ENCODE results near the gene HSD17B14. TPM values are rescaled to one million over a fixed set of nuclear protein-coding genes. Genes with fewer than 3 reads are reported as not detected.
"Not testable (repeated sequence)": the region's sequence is repeated elsewhere in the genome, so short reads cannot be mapped to it uniquely, and the experiment has no call there.

HSD17B14 gene
- total RNA-seq, 3 donors from 2014 or later, result 2.4 to 10.1 (median 2.4) TPM

GRCh38 chr19:48872884-48873475, 36.7 kb upstream of the HSD17B14 start:
- intact Hi-C loops (cut with DNase I, micrococcal nuclease), result loop anchor here in 1 of 2 donors (10.0 kb wide), 1 partner anchor 92 kb away; the partner anchor contains the start of gene FTL
- ATAC-seq, result peak; percentile 76
- Histone ChIP-seq H3K36me3 (ENCODE audit: low read depth) (no peaks in the 10 kb centered on the region), H3K4me3 (peak overlapping the region; percentile 87), H3K4me1 (ENCODE audit: low read depth) (peaks cover 37% of the 10 kb centered on the region), H3K9me3 (no peaks in the 10 kb centered on the region)
- TF ChIP-seq, protein P1, sequence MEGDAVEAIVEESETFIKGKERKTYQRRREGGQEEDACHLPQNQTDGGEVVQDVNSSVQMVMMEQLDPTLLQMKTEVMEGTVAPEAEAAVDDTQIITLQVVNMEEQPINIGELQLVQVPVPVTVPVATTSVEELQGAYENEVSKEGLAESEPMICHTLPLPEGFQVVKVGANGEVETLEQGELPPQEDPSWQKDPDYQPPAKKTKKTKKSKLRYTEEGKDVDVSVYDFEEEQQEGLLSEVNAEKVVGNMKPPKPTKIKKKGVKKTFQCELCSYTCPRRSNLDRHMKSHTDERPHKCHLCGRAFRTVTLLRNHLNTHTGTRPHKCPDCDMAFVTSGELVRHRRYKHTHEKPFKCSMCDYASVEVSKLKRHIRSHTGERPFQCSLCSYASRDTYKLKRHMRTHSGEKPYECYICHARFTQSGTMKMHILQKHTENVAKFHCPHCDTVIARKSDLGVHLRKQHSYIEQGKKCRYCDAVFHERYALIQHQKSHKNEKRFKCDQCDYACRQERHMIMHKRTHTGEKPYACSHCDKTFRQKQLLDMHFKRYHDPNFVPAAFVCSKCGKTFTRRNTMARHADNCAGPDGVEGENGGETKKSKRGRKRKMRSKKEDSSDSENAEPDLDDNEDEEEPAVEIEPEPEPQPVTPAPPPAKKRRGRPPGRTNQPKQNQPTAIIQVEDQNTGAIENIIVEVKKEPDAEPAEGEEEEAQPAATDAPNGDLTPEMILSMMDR (IDR thresholded peaks at IDR 0.05), result no peak
- peak; percentile 78 to 93 (median 87) for DNase-seq

DNA sequence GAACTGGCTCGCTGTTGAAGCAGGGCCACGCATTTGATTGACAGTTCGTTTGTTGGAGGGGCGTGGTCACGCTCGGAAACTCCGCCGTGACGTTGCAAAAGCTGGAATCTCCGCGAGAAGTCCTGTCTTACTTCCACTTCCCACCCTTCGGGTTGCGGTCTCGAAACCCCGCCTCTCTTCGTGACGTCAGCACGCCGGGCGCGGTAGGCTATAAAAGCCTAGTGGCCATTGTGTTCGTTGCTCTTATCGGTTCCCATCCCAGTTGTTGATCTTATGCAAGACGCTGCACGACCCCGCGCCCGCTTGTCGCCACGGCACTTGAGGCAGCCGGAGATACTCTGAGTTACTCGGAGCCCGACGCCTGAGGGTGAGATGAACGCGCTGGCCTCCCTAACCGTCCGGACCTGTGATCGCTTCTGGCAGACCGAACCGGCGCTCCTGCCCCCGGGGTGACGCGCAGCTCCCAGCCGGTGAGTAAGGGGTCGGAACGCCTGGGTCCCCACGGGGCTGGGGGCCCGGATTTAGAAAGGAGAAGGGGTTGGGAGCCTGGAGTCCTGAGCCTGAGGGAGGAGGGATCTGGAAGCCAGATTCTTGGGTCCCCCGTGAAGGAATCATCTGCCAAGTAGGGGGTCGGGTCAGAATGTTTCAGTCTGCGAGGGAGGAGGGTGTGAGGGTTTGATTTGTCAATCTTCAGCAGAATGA, 36.0 kb upstream of the HSD17B14 start, which contains the start of gene PPP1R15A:
PPP1R15A (plus strand) TSS at position 240 of the 702 bp plus-strand sequence. CDS start 813 bp downstream, outside the sequence.
- ATAC-seq, result peak; percentile 78
- intact Hi-C loops (cut with DNase I, micrococcal nuclease), result loop anchor here in 1 of 2 donors (10.0 kb wide), 1 partner anchor 92 kb away; the partner anchor contains the start of gene FTL

DNA sequence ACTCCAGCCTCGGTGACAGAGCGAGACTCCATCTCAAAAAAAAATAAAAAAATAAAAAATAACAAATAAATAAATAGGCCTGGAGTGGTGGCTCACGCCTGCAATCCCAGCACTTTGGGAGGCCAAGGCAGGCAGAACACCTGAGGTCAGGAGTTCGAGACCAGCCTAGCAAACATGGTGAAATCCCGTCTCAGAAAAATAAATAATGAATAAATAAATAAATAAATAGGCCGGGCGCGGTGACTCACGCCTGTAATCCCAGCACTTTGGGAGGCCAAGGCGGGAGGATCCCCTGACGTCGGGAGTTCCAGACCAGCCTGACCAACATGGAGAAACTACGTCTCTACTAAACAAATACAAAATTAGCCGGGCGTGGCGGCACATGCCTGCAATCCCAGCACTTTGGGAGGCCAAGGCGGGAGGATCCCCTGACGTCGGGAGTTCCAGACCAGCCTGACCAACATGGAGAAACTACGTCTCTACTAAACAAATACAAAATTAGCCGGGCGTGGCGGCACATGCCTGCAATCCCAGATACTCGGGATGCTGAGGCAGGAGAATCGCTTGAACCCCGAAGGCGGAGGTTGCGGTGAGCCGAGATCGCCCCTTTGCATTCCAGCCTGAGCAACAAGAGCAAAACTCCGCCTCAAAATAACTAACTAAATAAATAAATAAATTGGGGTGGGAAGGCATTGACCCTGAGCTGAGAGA, 35.3 kb upstream of the HSD17B14 start:
- intact Hi-C loops (cut with DNase I, micrococcal nuclease), result loop anchor here in 1 of 2 donors (10.0 kb wide), 1 partner anchor 93 kb away; the partner anchor contains the start of gene FTL
- ATAC-seq; H3K36me3 ChIP-seq (ENCODE audit: low read depth); H3K9me3 ChIP-seq: not testable (repeated sequence)
- DNase-seq, result peak in 1 of 3 donors; percentile 38
- H3K4me3 ChIP-seq, result peak overlapping the region; percentile 87
- H3K4me1 ChIP-seq (ENCODE audit: low read depth), result peaks cover 42% of the 10 kb centered on the region

More for the DNA sequence above, 36.0 kb upstream of the HSD17B14 start, which contains the start of gene PPP1R15A:
- no peaks in the 10 kb centered on the region for H3K36me3 ChIP-seq (ENCODE audit: low read depth)
- TF ChIP-seq, protein P1 (IDR thresholded peaks at IDR 0.05), result no peak
- no peaks in the 10 kb centered on the region for H3K9me3 ChIP-seq
- peak within 1 kb of the TSS; percentile 87 for H3K4me3 ChIP-seq
- H3K4me1 ChIP-seq (ENCODE audit: low read depth), result peaks cover 37% of the 10 kb centered on the region
- DNase-seq, result peak; percentile 98 to 100 (median 99)

DNA sequence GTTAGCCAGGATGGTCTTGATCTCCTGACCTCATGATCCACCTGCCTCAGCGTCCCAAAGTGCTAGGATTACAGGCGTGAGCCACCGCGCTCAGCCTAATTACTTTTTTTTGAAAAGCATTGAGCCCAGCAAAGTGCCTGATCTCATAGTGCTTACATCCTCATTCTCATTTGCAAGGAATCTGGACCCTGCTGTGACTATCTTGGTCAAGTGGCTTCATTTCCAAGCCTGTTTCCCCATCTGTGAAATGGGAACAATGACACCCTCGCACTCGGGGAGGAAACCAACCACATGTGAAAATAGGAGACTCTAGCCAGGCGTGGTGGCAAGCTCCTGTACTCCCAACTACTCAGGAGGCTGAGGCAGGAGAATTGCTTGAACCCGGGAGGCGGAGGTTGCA, 33.8 kb upstream of the HSD17B14 start:
- intact Hi-C loops (cut with DNase I, micrococcal nuclease), result loop anchor here in 1 of 2 donors (10.0 kb wide), 1 partner anchor 95 kb away; the partner anchor contains the start of gene FTL
- peaks cover 26% of the 10 kb centered on the region for H3K4me1 ChIP-seq (ENCODE audit: low read depth)

DNA sequence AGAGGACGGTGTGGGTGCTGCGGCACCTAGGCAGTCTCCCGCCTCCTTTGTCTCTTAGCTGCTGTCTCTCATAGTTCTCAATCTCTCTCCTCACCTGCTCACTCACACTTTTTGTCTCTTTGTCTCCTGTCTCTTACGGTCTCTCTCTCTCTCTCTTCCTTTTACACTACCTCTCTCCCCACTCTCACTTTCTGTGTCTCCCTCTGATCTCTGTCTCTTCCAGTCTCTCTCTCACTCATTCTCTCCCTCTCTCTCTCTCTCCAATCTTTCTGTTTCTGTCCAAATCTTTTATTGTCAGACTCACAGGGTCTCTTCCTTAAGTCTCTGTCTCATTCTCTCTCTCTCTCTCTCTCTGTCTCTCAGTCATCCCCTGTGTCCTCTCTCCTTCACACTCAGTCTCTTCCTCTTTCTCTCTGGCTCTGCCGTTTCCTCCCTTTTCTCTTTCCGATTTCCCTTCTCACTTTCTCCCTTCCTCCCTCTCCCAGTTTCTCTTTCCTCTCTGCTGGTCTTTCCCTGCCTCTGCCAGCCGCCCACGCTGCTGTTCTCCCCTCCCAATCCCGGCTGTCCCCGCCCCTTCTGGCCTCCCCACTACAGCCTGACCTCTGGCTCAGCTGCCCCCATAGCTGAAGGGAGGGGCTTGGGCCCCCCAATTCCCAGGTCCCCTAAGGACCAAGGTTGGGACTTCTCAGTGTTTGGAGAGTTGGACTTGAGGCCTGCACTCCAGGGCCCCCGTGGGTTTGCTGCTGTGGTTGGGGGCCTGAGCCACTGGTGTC, 32.0 kb upstream of the HSD17B14 start, which contains the start of gene PLEKHA4:
PLEKHA4 (minus strand) TSS at position 504 of the 773 bp plus-strand sequence. CDS start 997 bp downstream, outside the sequence.
- Histone ChIP-seq H3K4me3 (no peak within 1 kb of the TSS), H3K36me3 (ENCODE audit: low read depth) (no peaks in the 10 kb centered on the region), H3K9me3 (no peaks in the 10 kb centered on the region), H3K4me1 (ENCODE audit: low read depth) (peaks cover 13% of the 10 kb centered on the region)
- TF ChIP-seq, protein P1 (IDR thresholded peaks at IDR 0.05), result no peak
- intact Hi-C loops (cut with DNase I, micrococcal nuclease), result no loop called here
- no peak for ATAC-seq
- DNase-seq, result peak; percentile 51 to 68 (median 64)

More for the DNA sequence above, 33.8 kb upstream of the HSD17B14 start:
- Histone ChIP-seq H3K9me3 (no peaks in the 10 kb centered on the region), H3K36me3 (ENCODE audit: low read depth) (no peaks in the 10 kb centered on the region), H3K4me3 (no peak overlapping the region)
- TF ChIP-seq, protein P1 (IDR thresholded peaks at IDR 0.05), result no peak
- DNase-seq (no peak), ATAC-seq (no peak)
